ENCODE data around the gene TMEM222. TPM values are rescaled to one million over a fixed set of nuclear protein-coding genes. Genes with fewer than 3 reads are reported as not detected.
A peak's percentile ranks its signal among the peaks of the same experiment; 100 is the strongest.

The TMEM222 gene
- total RNA-seq, 1 donor from 2014 or later: 50.0 TPM

DNA sequence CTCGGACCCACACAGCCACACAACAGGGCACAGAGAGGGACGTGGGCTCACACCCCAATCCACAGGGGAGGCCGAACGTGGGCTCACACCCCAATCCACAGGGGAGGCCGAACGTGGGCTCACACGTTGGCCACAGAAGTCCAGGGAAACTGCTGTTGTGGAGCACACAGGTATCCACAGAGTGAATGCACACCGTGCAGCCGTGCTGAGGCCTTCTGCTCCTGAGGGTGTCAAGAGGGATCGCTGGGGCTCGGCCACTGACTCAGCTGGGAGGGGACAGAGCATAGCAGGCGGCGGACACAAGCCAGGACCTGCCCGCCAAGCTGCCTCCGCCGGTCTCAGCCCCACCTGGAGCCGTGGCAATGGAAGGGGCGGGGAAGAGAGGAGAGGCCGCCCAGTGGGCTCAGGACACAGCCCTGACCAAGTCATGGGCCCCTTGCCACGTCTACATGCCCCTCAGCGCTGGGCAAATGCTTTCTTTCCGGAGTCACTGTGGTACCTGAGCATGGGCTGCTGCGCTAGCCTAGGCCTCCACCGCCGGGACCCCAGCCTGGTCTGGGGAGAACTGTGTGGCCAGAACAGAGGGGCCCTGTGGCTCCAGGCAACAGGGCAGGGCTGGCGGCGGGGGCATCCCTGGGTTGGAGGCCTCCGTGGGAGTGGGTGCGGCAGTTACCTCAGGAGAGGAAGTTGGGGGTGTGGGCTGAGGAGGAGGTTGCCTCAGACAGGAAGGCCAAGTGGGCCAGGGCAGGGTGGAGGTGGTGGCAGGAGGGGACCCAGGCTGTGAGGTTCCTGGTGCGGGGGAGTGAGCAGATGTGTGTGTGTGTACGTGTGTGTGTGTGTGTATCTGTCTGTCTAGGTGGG lies 21.0 kb downstream of the TMEM222 start:
- H3K4me3 Mint-ChIP-seq (ENCODE audit: unreplicated experiment): no peak overlapping the region
- peaks cover 8% of the 10 kb centered on the region for H3K27me3 Mint-ChIP-seq (ENCODE audit: unreplicated experiment)
- H3K4me1 Mint-ChIP-seq (ENCODE audit: low read depth, unreplicated experiment): peaks cover 15% of the 10 kb centered on the region
- no peaks in the 10 kb centered on the region for H3K36me3 Mint-ChIP-seq (ENCODE audit: unreplicated experiment)
- H3K27ac Mint-ChIP-seq (ENCODE audit: unreplicated experiment): peak overlapping the region; percentile 46
- H3K9me3 Mint-ChIP-seq (ENCODE audit: unreplicated experiment): peaks cover 8% of the 10 kb centered on the region
- TF ChIP-seq, protein P1, sequence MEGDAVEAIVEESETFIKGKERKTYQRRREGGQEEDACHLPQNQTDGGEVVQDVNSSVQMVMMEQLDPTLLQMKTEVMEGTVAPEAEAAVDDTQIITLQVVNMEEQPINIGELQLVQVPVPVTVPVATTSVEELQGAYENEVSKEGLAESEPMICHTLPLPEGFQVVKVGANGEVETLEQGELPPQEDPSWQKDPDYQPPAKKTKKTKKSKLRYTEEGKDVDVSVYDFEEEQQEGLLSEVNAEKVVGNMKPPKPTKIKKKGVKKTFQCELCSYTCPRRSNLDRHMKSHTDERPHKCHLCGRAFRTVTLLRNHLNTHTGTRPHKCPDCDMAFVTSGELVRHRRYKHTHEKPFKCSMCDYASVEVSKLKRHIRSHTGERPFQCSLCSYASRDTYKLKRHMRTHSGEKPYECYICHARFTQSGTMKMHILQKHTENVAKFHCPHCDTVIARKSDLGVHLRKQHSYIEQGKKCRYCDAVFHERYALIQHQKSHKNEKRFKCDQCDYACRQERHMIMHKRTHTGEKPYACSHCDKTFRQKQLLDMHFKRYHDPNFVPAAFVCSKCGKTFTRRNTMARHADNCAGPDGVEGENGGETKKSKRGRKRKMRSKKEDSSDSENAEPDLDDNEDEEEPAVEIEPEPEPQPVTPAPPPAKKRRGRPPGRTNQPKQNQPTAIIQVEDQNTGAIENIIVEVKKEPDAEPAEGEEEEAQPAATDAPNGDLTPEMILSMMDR (IDR thresholded peaks at IDR 0.05; ENCODE audit: partially characterized antibody, unreplicated experiment): no peak
- DNase-seq: no peak

DNA sequence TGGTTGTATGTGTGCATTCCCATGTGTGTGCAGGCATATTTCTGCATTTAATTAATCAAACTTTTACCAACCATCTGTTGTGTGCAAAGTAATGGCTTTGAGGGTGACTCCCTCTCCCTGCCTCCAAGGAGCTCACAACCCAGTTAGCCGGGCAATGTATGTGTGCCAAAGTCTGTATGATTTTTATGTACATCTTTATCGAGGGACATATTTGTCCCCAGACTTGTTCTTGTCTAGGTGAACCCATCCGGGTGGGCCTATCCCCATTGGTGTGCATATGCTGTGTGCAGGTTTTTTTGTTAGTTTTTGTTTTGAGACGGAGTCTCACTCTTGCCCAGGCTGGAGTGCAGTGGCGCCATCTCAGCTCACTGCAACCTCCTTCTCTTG lies 21.7 kb downstream of the TMEM222 start:
- TF ChIP-seq, protein P1 (IDR thresholded peaks at IDR 0.05; ENCODE audit: partially characterized antibody, unreplicated experiment): no peak
- H3K27me3 Mint-ChIP-seq (ENCODE audit: unreplicated experiment): peaks cover 6% of the 10 kb centered on the region
- H3K27ac Mint-ChIP-seq (ENCODE audit: unreplicated experiment): no peak overlapping the region
- peaks cover 12% of the 10 kb centered on the region for H3K4me1 Mint-ChIP-seq (ENCODE audit: low read depth, unreplicated experiment)
- peaks cover 5% of the 10 kb centered on the region for H3K9me3 Mint-ChIP-seq (ENCODE audit: unreplicated experiment)
- no peak for DNase-seq
- H3K4me3 Mint-ChIP-seq (ENCODE audit: unreplicated experiment): no peak overlapping the region
- H3K36me3 Mint-ChIP-seq (ENCODE audit: unreplicated experiment): no peaks in the 10 kb centered on the region

DNA sequence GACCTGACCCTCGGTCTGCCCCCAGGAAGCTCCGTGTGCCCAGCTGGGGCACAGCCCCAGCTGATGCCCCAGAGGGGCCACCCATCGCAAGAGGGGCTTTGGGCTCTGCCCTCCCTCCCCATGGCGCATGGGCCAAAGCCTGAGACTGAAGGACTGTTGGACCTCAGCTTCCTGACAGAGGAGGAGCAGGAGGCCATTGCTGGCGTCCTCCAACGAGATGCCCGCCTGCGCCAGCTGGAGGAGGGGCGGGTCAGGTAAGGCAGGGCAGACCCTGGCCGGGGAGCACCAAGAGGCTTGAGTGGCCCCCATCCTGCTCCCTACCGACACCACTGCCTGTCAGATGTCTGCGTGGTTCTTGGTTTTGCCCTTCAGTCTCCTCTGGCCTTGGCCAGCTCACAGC lies 23.3 kb downstream of the TMEM222 start:
- Mint-ChIP-seq H3K27ac (ENCODE audit: unreplicated experiment) (no peak overlapping the region), H3K27me3 (ENCODE audit: unreplicated experiment) (peaks cover 6% of the 10 kb centered on the region), H3K9me3 (ENCODE audit: unreplicated experiment) (peaks cover 5% of the 10 kb centered on the region), H3K4me1 (ENCODE audit: low read depth, unreplicated experiment) (peaks cover 9% of the 10 kb centered on the region), H3K4me3 (ENCODE audit: unreplicated experiment) (no peak overlapping the region), H3K36me3 (ENCODE audit: unreplicated experiment) (no peaks in the 10 kb centered on the region)
- TF ChIP-seq, protein P1 (IDR thresholded peaks at IDR 0.05; ENCODE audit: partially characterized antibody, unreplicated experiment): no peak
- DNase-seq: no peak

DNA sequence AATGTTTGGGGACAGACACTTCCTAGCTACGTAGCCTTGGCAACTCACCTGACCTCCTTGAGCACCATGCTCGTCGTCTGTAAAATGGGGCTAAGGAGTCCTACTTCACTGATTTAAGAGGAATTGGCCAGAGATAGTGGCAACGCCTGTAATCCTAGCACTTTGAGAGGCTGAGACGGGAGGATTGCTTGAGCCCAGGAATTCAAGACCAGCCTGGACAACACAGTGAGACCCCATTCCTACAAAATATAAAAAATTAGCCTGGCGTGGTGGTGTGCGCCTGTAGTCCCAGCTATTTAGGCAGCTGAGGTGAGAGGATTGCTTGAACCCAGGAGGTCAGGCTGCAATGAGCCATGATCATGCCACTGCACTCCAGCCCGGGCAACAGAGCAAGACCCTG lies 24.4 kb downstream of the TMEM222 start:
- H3K36me3 Mint-ChIP-seq (ENCODE audit: unreplicated experiment): no peaks in the 10 kb centered on the region
- TF ChIP-seq, protein P1 (IDR thresholded peaks at IDR 0.05; ENCODE audit: partially characterized antibody, unreplicated experiment): no peak
- H3K27me3 Mint-ChIP-seq (ENCODE audit: unreplicated experiment): peaks cover 8% of the 10 kb centered on the region
- no peak overlapping the region for H3K27ac Mint-ChIP-seq (ENCODE audit: unreplicated experiment)
- DNase-seq: no peak
- peaks cover 5% of the 10 kb centered on the region for H3K9me3 Mint-ChIP-seq (ENCODE audit: unreplicated experiment)
- peaks cover 9% of the 10 kb centered on the region for H3K4me1 Mint-ChIP-seq (ENCODE audit: low read depth, unreplicated experiment)
- H3K4me3 Mint-ChIP-seq (ENCODE audit: unreplicated experiment): no peak overlapping the region

DNA sequence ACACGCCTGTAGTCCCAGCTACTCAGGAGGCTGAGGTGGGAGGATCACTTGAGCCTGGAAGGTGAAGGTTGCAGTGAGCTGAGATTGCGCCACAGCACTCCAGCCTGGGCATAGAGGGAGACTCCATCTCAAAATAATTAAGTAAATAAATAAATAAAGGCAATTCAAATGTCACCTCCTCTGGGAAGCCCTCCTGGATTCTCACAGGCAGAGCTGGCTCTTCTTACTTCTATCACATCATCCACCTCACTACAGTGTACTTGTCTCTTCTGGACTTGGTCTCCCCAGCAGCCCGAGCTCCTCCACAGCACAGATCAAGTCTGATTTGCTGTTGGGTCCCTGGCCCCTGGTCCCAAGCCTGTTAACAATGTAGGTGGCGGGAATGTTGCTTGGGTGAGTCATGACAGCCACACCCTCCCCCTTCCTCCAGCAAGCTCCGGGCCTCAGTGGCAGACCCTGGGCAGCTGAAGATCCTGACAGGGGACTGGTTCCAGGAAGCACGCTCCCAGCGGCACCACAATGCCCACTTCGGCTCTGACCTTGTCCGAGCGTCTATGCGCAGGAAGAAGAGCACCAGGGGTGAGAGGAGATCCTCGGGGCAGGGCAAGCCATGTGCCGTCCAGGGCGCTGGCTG lies 25.1 kb downstream of the TMEM222 start:
- DNase-seq: no peak
- TF ChIP-seq, protein P1 (IDR thresholded peaks at IDR 0.05; ENCODE audit: partially characterized antibody, unreplicated experiment): no peak
- Mint-ChIP-seq H3K4me3 (ENCODE audit: unreplicated experiment) (no peak overlapping the region), H3K27ac (ENCODE audit: unreplicated experiment) (no peak overlapping the region), H3K36me3 (ENCODE audit: unreplicated experiment) (no peaks in the 10 kb centered on the region), H3K9me3 (ENCODE audit: unreplicated experiment) (peaks cover 5% of the 10 kb centered on the region), H3K4me1 (ENCODE audit: low read depth, unreplicated experiment) (peaks cover 7% of the 10 kb centered on the region), H3K27me3 (ENCODE audit: unreplicated experiment) (peaks cover 8% of the 10 kb centered on the region)
